Mammary epithelial cell (primary cell): ENCODE data around the gene KIRREL2.

ENCODE experiments used
- EZH2 ChIP-seq: IDR thresholded peaks from 2 replicates; pipeline ENCODE4 v1.6.1; 2012; ENCODE audit warnings: low read length, inconsistent platforms, borderline replicate concordance
- TF ChIP-seq, protein P1 (sequence below), 2 donors: IDR thresholded peaks in 1 of 2; conservative IDR thresholded peaks in 1 of 2; 2 replicates each; pipeline ENCODE4 v1.5.1; 2011 to 2012; ENCODE audit warnings: inconsistent platforms in 2 of 2, low read length in 2 of 2, mild to moderate bottlenecking in 2 of 2, control low read depth in 1 of 2, low read depth in 1 of 2; ENCODE audit not compliant: insufficient read depth in 1 of 2; ENCODE audit errors: extremely low read depth in 1 of 2

DNA sequence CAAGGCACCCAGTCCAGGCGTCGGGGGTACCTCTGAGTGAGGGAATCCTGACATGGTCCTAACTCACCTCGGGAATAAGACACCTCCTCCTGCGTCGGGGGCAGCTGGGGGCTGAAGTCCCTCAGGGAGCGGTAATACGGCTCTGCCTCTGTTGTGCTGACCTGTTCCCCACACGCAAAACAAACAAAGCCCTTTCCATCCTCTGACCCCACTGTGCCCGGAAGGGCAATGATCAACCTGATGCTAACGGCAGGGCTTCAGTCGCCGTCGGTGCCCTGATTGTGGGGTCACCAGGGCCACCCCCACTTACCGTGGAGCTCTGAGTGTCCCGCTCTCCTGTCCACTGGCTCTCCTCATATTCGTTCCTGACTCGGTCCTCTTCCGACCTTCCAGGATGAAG is 25.7 kb upstream of the KIRREL2 start:
- TF ChIP-seq, protein P1, sequence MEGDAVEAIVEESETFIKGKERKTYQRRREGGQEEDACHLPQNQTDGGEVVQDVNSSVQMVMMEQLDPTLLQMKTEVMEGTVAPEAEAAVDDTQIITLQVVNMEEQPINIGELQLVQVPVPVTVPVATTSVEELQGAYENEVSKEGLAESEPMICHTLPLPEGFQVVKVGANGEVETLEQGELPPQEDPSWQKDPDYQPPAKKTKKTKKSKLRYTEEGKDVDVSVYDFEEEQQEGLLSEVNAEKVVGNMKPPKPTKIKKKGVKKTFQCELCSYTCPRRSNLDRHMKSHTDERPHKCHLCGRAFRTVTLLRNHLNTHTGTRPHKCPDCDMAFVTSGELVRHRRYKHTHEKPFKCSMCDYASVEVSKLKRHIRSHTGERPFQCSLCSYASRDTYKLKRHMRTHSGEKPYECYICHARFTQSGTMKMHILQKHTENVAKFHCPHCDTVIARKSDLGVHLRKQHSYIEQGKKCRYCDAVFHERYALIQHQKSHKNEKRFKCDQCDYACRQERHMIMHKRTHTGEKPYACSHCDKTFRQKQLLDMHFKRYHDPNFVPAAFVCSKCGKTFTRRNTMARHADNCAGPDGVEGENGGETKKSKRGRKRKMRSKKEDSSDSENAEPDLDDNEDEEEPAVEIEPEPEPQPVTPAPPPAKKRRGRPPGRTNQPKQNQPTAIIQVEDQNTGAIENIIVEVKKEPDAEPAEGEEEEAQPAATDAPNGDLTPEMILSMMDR (conservative IDR thresholded peaks at IDR 0.05 in 1 of 2, IDR thresholded peaks at IDR 0.05 in 1 of 2; ENCODE audit: extremely low read depth in 1 of 2, insufficient read depth in 1 of 2, low read depth in 1 of 2, low read length in 2 of 2): no peak
- no peak for TF ChIP-seq EZH2
